Activated T-helper 2 cell treated with anti-CD3 and anti-CD28 coated beads, Interferon-gamma antibody, Interleukin-2, Interleukin-4, amounts not matched to agents 10 μg/mL and 5 μg/mL and 100 μg/mL, durations not matched to agents 14 hours and 24 hours and 36 hours (primary cell): Measurements from ENCODE around the gene AMIGO1. TPM values are rescaled to one million over a fixed set of nuclear protein-coding genes. Genes with fewer than 3 reads are reported as not detected.

ENCODE experiments used
- DNase-seq: peaks from one replicate; pipeline ENCODE4 v3.0.0; 2021; ENCODE audit warnings: low spot score
- H3K27ac Mint-ChIP-seq: one replicate; pipeline ENCODE4 v1.8.0; 2021; ENCODE audit warnings: mixed read lengths
- H3K27me3 Mint-ChIP-seq: one replicate; pipeline ENCODE4 v1.8.0; 2021; ENCODE audit warnings: low read depth, mixed read lengths
- H3K36me3 Mint-ChIP-seq: one replicate; pipeline ENCODE4 v1.8.0; 2021; ENCODE audit warnings: low read depth, mixed read lengths
- H3K4me1 Mint-ChIP-seq: one replicate; pipeline ENCODE4 v1.8.0; 2021; ENCODE audit warnings: low read depth, mixed read lengths
- H3K4me3 Mint-ChIP-seq: one replicate; pipeline ENCODE4 v1.8.0; 2021; ENCODE audit warnings: low read depth, mild to moderate bottlenecking, moderate library complexity, mixed read lengths
- H3K9me3 Mint-ChIP-seq: one replicate; pipeline ENCODE4 v1.8.0; 2021; ENCODE audit warnings: mixed read lengths
- intact Hi-C: fragments of 100-400 bp; cut with micrococcal nuclease; formaldehyde crosslinking; loops from one replicate; pipeline ENCODE4 v1.15.1; 2023
- total RNA-seq: library from RNA; stranded (reverse); gene quantifications from 2 replicates; pipeline ENCODE4 v1.2.3, GENCODE V29; 2022

AMIGO1 gene
- total RNA-seq, 1 donor from 2014 or later = 0.66 TPM

DNA sequence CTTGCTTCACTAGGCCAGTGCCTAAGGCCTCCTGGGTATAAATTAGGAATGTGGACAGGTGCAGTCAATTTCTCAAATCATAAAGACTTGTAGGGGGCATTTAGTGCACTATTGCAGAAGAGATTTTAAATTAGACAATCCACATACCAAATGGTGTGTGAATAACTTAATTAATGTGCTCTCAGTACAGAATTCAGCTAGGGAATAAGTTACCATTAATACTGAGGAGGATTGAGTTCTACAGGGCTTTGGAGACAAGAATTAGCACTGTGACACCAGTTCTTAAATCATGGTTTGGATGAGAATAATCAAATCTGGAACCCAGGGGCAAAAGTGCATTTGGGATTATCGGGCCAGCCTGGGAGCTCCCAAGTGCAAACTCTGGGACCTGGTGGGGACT lies 41.5 kb downstream of the AMIGO1 start:
- H3K4me1 Mint-ChIP-seq = no peaks in the 10 kb centered on the region
- peaks cover 74% of the 10 kb centered on the region for H3K27me3 Mint-ChIP-seq
- no peak for DNase-seq
- H3K9me3 Mint-ChIP-seq = no peaks in the 10 kb centered on the region
- H3K36me3 Mint-ChIP-seq = no peaks in the 10 kb centered on the region
- H3K27ac Mint-ChIP-seq = no peak overlapping the region
- intact Hi-C loops = no loop called here
- no peak overlapping the region for H3K4me3 Mint-ChIP-seq

DNA sequence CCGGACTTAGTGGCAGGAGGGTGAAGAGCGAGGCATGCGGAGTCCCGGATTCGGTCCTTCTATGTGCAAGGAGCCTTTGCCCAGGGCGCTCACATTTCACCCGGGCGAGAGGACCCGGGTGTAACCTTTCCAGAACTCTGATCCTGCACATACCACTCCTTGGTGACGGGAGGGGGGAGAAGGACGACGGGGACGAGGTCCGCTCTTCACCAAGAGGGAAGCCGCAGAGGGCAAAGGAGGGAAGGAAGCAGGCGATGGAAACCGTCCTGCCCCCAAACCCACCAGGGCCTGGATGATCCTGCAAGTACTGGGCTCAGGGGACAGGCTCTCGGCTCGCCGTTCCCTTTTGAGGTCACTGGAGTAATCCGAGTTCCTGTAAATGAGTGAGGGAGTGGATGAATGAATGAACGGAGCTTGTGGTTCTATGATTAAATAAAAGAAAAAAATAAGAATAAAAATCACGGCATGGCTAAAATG lies 42.2 kb downstream of the AMIGO1 start:
- H3K4me1 Mint-ChIP-seq = no peaks in the 10 kb centered on the region
- no peaks in the 10 kb centered on the region for H3K36me3 Mint-ChIP-seq
- no peak for DNase-seq
- H3K27ac Mint-ChIP-seq = no peak overlapping the region
- peaks cover 80% of the 10 kb centered on the region for H3K27me3 Mint-ChIP-seq
- H3K9me3 Mint-ChIP-seq = no peaks in the 10 kb centered on the region
- no peak overlapping the region for H3K4me3 Mint-ChIP-seq
- intact Hi-C loops = no loop called here

DNA sequence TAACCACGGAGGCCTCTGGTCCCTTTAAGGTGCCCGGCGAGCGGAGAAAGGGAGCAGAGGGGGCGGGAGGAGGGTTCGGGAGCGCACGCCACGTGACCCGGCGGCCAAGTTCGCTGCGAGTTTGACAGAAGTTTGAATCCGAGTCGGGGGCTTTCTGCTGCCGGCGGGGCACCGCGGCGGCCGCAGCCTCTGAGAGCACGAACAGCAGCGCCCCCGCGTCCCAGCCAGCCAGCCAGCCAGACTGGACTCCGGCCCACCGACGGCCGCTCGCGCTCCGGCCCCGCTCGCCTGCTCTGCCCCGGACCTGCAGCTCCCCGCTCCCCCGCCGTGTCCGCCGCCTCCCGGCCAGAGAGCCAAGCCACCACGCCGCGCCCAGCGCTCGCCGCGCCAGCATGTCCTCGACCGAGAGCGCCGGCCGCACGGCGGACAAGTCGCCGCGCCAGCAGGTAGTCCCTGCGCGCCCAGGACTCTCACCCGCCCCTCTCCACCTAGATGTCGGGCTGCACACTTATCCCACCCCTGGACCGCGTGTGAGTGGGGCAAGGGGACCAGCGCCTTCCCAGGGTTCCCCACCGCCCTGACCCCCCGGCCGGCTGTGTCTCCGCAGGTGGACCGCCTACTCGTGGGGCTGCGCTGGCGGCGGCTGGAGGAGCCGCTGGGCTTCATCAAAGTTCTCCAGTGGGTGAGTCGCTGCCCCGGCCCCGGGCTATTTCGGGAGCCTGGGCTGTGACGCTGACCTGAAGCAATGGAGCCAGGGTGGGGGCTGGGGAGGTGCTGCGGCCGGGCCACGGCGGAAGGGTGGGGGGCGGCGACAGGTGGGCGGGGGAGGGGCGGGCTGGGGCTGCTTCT lies 42.9 kb downstream of the AMIGO1 start, which contains the start of gene SYPL2:
Gene SYPL2, plus strand, starts transcription at position 95 of the 849 bp plus-strand sequence. Its CDS starts 298 bp downstream, at position 393.
- H3K36me3 Mint-ChIP-seq = no peaks in the 10 kb centered on the region
- no peaks in the 10 kb centered on the region for H3K9me3 Mint-ChIP-seq
- H3K27ac Mint-ChIP-seq = no peak within 1 kb of the TSS
- peak within 1 kb of the TSS; percentile 55 for H3K4me3 Mint-ChIP-seq
- no peaks in the 10 kb centered on the region for H3K4me1 Mint-ChIP-seq
- intact Hi-C loops = no loop called here
- peaks cover 84% of the 10 kb centered on the region for H3K27me3 Mint-ChIP-seq
- no peak for DNase-seq

DNA sequence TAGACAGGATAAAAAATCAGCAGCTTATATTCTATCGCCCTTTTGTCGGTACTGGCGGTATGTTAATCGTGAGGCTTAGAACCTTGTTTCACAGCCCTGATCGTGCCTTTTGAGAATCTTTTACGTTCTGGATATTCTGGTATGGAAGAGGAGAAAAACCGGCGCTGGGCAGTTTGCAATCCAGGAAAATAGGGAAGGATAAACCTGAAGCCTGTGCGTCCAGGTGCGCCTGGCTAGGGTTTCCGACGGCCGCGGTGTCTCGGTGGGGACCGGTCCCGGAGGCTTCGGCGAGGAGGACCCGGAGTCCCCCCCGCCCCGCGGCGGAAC lies 43.4 kb downstream of the AMIGO1 start:
- no peak for DNase-seq
- Mint-ChIP-seq H3K4me1 (no peaks in the 10 kb centered on the region), H3K9me3 (no peaks in the 10 kb centered on the region), H3K27me3 (peaks cover 85% of the 10 kb centered on the region), H3K36me3 (no peaks in the 10 kb centered on the region), H3K27ac (no peak overlapping the region), H3K4me3 (peak overlapping the region; percentile 55)
- intact Hi-C loops = no loop called here

DNA sequence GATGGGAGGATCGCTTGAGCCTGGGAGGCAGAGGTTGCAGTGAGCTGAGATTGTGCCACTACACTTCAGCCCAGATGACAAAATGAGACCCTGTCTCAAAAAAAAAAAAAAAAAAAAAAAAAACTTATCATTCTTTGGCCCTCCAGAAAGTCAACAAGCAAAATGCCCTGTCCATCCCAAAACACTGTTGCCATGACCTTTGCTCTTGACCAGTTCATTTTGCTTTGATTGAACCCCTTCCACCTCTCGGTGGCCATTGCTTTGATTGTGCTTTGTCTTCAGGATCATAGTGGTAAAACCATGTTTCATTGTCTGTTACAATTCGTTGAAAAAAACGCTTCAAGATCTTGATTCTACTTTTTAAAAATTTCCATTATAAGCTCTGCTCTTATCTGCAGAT lies 51.7 kb downstream of the AMIGO1 start:
- Mint-ChIP-seq H3K4me1 (no peaks in the 10 kb centered on the region), H3K27ac (no peak overlapping the region), H3K36me3 (peaks cover 2% of the 10 kb centered on the region), H3K4me3 (no peak overlapping the region), H3K9me3 (peaks cover 21% of the 10 kb centered on the region), H3K27me3 (peaks cover 42% of the 10 kb centered on the region)
- intact Hi-C loops = no loop called here
- no peak for DNase-seq

DNA sequence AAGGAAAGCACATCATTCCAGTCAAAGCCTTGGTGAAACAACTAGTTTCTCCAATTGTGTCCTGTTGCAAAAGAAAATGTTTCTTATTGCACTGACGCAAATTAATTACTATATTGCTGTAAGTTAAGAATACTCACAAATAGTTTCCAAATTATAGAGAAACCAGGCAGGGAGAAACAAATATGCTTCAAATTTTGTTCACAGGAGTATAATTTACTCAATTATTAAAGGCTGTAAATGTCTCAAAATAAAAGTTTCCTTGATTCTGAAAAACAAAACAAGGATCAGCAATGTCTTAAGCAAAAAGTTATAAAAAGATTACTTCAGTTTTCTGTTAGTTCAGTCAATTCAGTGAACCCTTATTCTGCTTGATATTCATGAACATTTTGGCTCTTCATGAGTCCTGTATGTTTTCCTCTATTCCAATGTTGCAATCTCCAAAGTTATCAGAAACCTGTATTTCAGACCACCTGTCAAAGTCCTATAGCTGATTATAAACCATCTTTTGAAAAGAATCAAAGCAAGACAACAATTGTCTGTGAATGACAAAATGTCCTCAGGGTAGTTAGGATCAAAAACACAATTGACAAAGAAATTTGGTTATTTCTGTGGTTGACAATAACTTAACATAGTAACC lies 54.9 kb downstream of the AMIGO1 start:
- Mint-ChIP-seq H3K4me1 (no peaks in the 10 kb centered on the region), H3K27ac (no peak overlapping the region), H3K4me3 (no peak overlapping the region), H3K27me3 (peaks cover 39% of the 10 kb centered on the region), H3K9me3 (peaks cover 21% of the 10 kb centered on the region), H3K36me3 (peaks cover 2% of the 10 kb centered on the region)
- intact Hi-C loops = no loop called here
- no peak for DNase-seq

Other genes starting within 250 kb of the AMIGO1 start
- gene PSRC1, start 226.6 kb downstream of the AMIGO1 start, total RNA-seq = 7.8 and 9.5 TPM in 2 replicates
- gene MYBPHL, start 202.7 kb downstream of the AMIGO1 start, total RNA-seq = not detected in 2 replicates
- 1.1 and 1.9 TPM in 2 replicates for gene SORT1, start 111.8 kb downstream of the AMIGO1 start, total RNA-seq
- 257 and 281 TPM in 2 replicates for gene PSMA5, start 83.3 kb downstream of the AMIGO1 start, total RNA-seq
- gene SYPL2, start 43.2 kb downstream of the AMIGO1 start, total RNA-seq = 0.11 TPM in 1 of 2 replicates, not detected in the other
- gene ATXN7L2, start 25.8 kb downstream of the AMIGO1 start, total RNA-seq = 11.9 and 12.9 TPM in 2 replicates
- gene CYB561D1, start 15.6 kb downstream of the AMIGO1 start, total RNA-seq = 11.1 and 13.6 TPM in 2 replicates
- gene GPR61, start 30.1 kb upstream of the AMIGO1 start, total RNA-seq = 0.43 TPM in 1 of 2 replicates, not detected in the other
- 8.9 and 9.4 TPM in 2 replicates for gene GNAI3, start 38.9 kb upstream of the AMIGO1 start, total RNA-seq
- 0.18 TPM in 1 of 2 replicates, not detected in the other for gene GNAT2, start 109.9 kb upstream of the AMIGO1 start, total RNA-seq
- 77.5 and 78.4 TPM in 2 replicates for gene AMPD2, start 110.1 kb upstream of the AMIGO1 start, total RNA-seq
- gene GSTM4, start 146.4 kb upstream of the AMIGO1 start, total RNA-seq = 13.6 and 13.9 TPM in 2 replicates
- gene GSTM2, start 158.3 kb upstream of the AMIGO1 start, total RNA-seq = 30.1 and 32.3 TPM in 2 replicates
- gene GSTM1, start 178.1 kb upstream of the AMIGO1 start, total RNA-seq = 112 and 113 TPM in 2 replicates
- gene GSTM5, start 202.5 kb upstream of the AMIGO1 start, total RNA-seq = 0.09 and 0.46 TPM in 2 replicates
- gene GSTM3, start 231.3 kb upstream of the AMIGO1 start, total RNA-seq = 11.2 and 13.6 TPM in 2 replicates